Natural killer cell (primary cell): Measurements from ENCODE around the gene FGFR2. TPM values are rescaled to one million over a fixed set of nuclear protein-coding genes. Genes with fewer than 3 reads are reported as not detected.
"Not testable (repeated sequence)": the region's sequence is repeated elsewhere in the genome, so short reads cannot be mapped to it uniquely, and the experiment has no call there.

ENCODE experiments used
- ATAC-seq, 3 donors: fragments of 150-1000 bp in 2 of 3; fragments of 200-7000 bp in 1 of 3; cut with Tn5 transposase; 1 replicate in 1 of 3; 2 replicates in 2 of 3; pipeline ENCODE4 v1.10.0; 2021; ENCODE audit warnings: mild to moderate bottlenecking in 2 of 3, moderate library complexity in 2 of 3
- DNase-seq, 2 donors: peaks; one replicate each; pipeline versions ENCODE4 v3.0.0 to v3.0.0-alpha.2; 2013 to 2021; ENCODE audit warnings: mixed read lengths in 1 of 2
- H3K27ac ChIP-seq: one replicate; pipeline ENCODE4 v1.5.1; 2013; ENCODE audit warnings: mild to moderate bottlenecking, low read length
- H3K27me3 ChIP-seq: one replicate; pipeline ENCODE4 v1.6.1; 2013; ENCODE audit warnings: low read length; ENCODE audit not compliant: control insufficient read depth, insufficient read depth
- H3K36me3 ChIP-seq: one replicate; pipeline ENCODE4 v1.6.1; 2013; ENCODE audit warnings: low read length; ENCODE audit not compliant: control insufficient read depth, insufficient read depth
- H3K4me1 ChIP-seq: one replicate; pipeline ENCODE4 v1.6.1; 2013; ENCODE audit warnings: low read length; ENCODE audit not compliant: control insufficient read depth, insufficient read depth
- H3K4me3 ChIP-seq: one replicate; pipeline ENCODE4 v1.5.1; 2013; ENCODE audit warnings: low read length
- H3K9me3 ChIP-seq: one replicate; pipeline ENCODE4 v1.6.1; 2013; ENCODE audit warnings: low read length; ENCODE audit not compliant: control insufficient read depth, insufficient read depth
- H3K27ac Mint-ChIP-seq, 2 donors: one replicate each; pipeline ENCODE4 v1.8.0; 2022; ENCODE audit warnings: mild to moderate bottlenecking in 2 of 2, mixed read lengths in 2 of 2, moderate library complexity in 1 of 2
- H3K27me3 Mint-ChIP-seq, 2 donors: one replicate each; pipeline ENCODE4 v1.8.0; 2022; ENCODE audit warnings: low read depth in 2 of 2, mixed read lengths in 2 of 2
- H3K36me3 Mint-ChIP-seq: one replicate; pipeline ENCODE4 v1.8.0; 2022; ENCODE audit warnings: mixed read lengths
- H3K4me1 Mint-ChIP-seq, 2 donors: one replicate each; pipeline ENCODE4 v1.8.0; 2022; ENCODE audit warnings: mixed read lengths in 2 of 2
- H3K4me3 Mint-ChIP-seq: one replicate; pipeline ENCODE4 v1.8.0; 2022; ENCODE audit warnings: mild to moderate bottlenecking, moderate library complexity, mixed read lengths
- H3K9me3 Mint-ChIP-seq, 2 donors: one replicate each; pipeline ENCODE4 v1.8.0; 2022; ENCODE audit warnings: mixed read lengths in 2 of 2
- CTCF ChIP-seq: fragments of 200-600 bp; IDR thresholded peaks from one replicate; pipeline ENCODE4 v1.8.0; 2022; ENCODE audit warnings: antibody characterized with exemption
- WGBS: methylation state at CpG from one replicate; pipeline ENCODE4 v1.1.7; 2013; ENCODE audit warnings: missing lambda C conversion rate; ENCODE audit not compliant: insufficient coverage; 5-methylcytosine and 5-hydroxymethylcytosine counted together
- intact Hi-C: fragments of 100-400 bp; cut with micrococcal nuclease; formaldehyde crosslinking; loops from one replicate; pipeline ENCODE4 v1.14.2; 2022
- total RNA-seq, 4 donors: library from RNA; stranded (reverse); fragments of 120-200 nt in 1 of 4; gene quantifications; one replicate each; pipeline versions ENCODE4 v1.2.3 to v1.2.4, GENCODE V29; 2013 to 2022

FGFR2 gene
- total RNA-seq, 3 donors from 2014 or later (not counting 1 experiment from before 2014, with no cell fraction given), result 0.72 to 5.6 TPM; not detected in 1

GRCh38 chr10:121556455-121556854, 41.8 kb downstream of the FGFR2 start:
- Mint-ChIP-seq H3K36me3 (no peaks in the 10 kb centered on the region), H3K27me3 (no peaks in the 10 kb centered on the region), H3K4me1 (no peaks in the 10 kb centered on the region), H3K4me3 (no peak overlapping the region), H3K27ac (no peak overlapping the region), H3K9me3 (no peaks in the 10 kb centered on the region)
- Histone ChIP-seq H3K27me3 (no peaks in the 10 kb centered on the region), H3K36me3 (no peaks in the 10 kb centered on the region), H3K9me3 (no peaks in the 10 kb centered on the region), H3K4me1 (no peaks in the 10 kb centered on the region), H3K4me3 (no peak overlapping the region), H3K27ac (no peak overlapping the region)
- ATAC-seq (no peak), DNase-seq (no peak)
- intact Hi-C loops, result no loop called here
- TF ChIP-seq CTCF, result no peak
- 91% methylated on average over 7 of the region's 7 CpGs for WGBS

GRCh38 chr10:121554916-121555315, 43.3 kb downstream of the FGFR2 start:
- H3K36me3 ChIP-seq, H3K27me3 Mint-ChIP-seq, H3K9me3 ChIP-seq, H3K4me3 Mint-ChIP-seq, ATAC-seq, H3K4me1 Mint-ChIP-seq, H3K36me3 Mint-ChIP-seq, intact Hi-C loops, H3K4me3 ChIP-seq, H3K9me3 Mint-ChIP-seq, H3K4me1 ChIP-seq, DNase-seq, H3K27ac Mint-ChIP-seq, H3K27ac ChIP-seq, H3K27me3 ChIP-seq: not testable (repeated sequence)
- WGBS, result 88% methylated on average over 9 of the region's 9 CpGs

GRCh38 chr10:121553511-121554264, 44.6 kb downstream of the FGFR2 start:
- H3K36me3 Mint-ChIP-seq, result no peaks in the 10 kb centered on the region
- Histone ChIP-seq H3K27me3 (no peaks in the 10 kb centered on the region), H3K36me3 (no peaks in the 10 kb centered on the region), H3K4me3 (no peak overlapping the region), H3K4me1 (no peaks in the 10 kb centered on the region), H3K9me3 (no peaks in the 10 kb centered on the region), H3K27ac (no peak overlapping the region)
- no peak overlapping the region for H3K4me3 Mint-ChIP-seq
- H3K27ac Mint-ChIP-seq, result no peak overlapping the region
- no peak for DNase-seq
- WGBS, result 82% methylated on average over 8 of the region's 8 CpGs
- H3K27me3 Mint-ChIP-seq, result no peaks in the 10 kb centered on the region
- no peaks in the 10 kb centered on the region for H3K9me3 Mint-ChIP-seq
- intact Hi-C loops, result no loop called here
- no peak for TF ChIP-seq CTCF
- no peak for ATAC-seq
- H3K4me1 Mint-ChIP-seq, result no peaks in the 10 kb centered on the region

- H3K27ac ChIP-seq, result no peak overlapping the region
- Mint-ChIP-seq H3K36me3 (no peaks in the 10 kb centered on the region), H3K27me3 (no peaks in the 10 kb centered on the region), H3K27ac (no peak overlapping the region), H3K4me3 (no peak overlapping the region), H3K9me3 (no peaks in the 10 kb centered on the region), H3K4me1 (no peaks in the 10 kb centered on the region)
- no peaks in the 10 kb centered on the region for H3K9me3 ChIP-seq
- no peak for TF ChIP-seq CTCF
- intact Hi-C loops, result no loop called here
- H3K4me3 ChIP-seq, result no peak overlapping the region
- no peaks in the 10 kb centered on the region for H3K4me1 ChIP-seq
- no peaks in the 10 kb centered on the region for H3K27me3 ChIP-seq
- DNase-seq (no peak), ATAC-seq (no peak)
- WGBS, result 83% methylated on average over 4 of the region's 4 CpGs
- no peaks in the 10 kb centered on the region for H3K36me3 ChIP-seq
Observed at GRCh38 chr10:121552746-121553145, 45.5 kb downstream of the FGFR2 start.
